Smooth muscle cell of the pulmonary artery (primary cell): ENCODE results near the gene GDF9. TPM values are rescaled to one million over a fixed set of nuclear protein-coding genes. Genes with fewer than 3 reads are reported as not detected.

ENCODE experiments used
- total RNA-seq: library from RNA; depleted of rRNA; stranded (reverse); fragments of >200 nt; gene quantifications from 2 replicates; pipeline ENCODE4 v1.2.3, GENCODE V29; 2014

Gene GDF9, protein sequence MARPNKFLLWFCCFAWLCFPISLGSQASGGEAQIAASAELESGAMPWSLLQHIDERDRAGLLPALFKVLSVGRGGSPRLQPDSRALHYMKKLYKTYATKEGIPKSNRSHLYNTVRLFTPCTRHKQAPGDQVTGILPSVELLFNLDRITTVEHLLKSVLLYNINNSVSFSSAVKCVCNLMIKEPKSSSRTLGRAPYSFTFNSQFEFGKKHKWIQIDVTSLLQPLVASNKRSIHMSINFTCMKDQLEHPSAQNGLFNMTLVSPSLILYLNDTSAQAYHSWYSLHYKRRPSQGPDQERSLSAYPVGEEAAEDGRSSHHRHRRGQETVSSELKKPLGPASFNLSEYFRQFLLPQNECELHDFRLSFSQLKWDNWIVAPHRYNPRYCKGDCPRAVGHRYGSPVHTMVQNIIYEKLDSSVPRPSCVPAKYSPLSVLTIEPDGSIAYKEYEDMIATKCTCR
- total RNA-seq = 0.26 TPM in 2 replicates

GRCh38 chr5:132866342-132867045 is at the start of gene GDF9, which contains the start of gene UQCRQ:
GDF9 (minus strand) TSS chr5:132866469; CDS start chr5:132864533, 1,936 bp downstream.
UQCRQ (plus strand) TSS chr5:132866642; CDS start chr5:132866882, 240 bp downstream.

GRCh38 chr5:132873119-132873929 is 7.1 kb upstream of the GDF9 start, which contains the start of gene LEAP2:
LEAP2 (plus strand) TSS chr5:132873668; CDS start chr5:132873695, 27 bp downstream.

GRCh38 chr5:132830436-132831094 is 35.7 kb downstream of the GDF9 start, which contains the start of gene SHROOM1:
SHROOM1 (minus strand) TSS chr5:132830647; CDS start chr5:132826140, 4,507 bp downstream.

DNA sequence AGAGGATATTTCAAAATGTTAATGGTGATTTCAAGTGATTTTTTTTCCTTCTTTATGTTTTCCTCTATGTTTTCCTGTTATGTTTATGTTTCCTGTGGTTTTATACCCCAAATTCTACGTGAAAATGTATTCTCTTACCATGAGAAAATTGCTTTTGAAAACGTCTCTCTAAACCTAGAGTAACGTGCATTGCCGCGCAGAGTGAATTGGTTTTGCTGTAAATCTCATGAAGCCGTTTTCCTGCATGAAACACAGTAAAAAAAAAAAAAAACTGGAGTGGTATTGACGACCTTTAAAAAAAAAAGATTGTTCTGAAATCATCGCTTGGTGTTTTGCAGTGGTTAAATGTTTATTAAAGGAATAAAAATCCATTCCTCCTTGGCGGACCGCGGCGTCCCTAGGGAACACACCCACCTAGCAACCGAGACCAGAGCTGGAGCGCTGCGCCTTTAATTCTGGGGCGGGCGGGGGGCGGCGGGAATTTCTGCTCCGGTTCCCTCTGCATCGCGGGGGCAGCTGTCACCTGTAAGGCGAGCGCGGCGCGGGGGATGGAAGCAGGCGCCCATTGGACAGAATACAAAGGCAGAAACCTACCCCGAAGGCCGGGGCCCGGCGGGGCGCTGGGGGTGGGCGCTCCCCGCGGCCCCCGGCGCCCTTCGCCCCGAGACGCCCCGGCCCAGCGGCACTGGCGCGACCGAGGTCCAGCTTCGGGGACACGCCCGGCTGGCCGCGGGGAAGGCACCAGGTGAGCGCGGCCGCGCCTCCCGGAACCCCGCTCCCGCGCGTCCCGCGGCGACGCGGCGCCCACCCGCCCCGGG is 53.3 kb downstream of the GDF9 start, which contains the start of gene SOWAHA:
Gene SOWAHA (plus strand): TSS at position 522 of the 818 bp plus-strand sequence. CDS start 320 bp downstream, outside the sequence.

Other genes starting within 250 kb of the GDF9 start
- gene IL13, start 208.3 kb downstream of the GDF9 start, total RNA-seq = not detected in 2 replicates
- gene IL4, start 192.5 kb downstream of the GDF9 start, total RNA-seq = not detected in 2 replicates
- gene KIF3A, start 128.9 kb downstream of the GDF9 start, total RNA-seq = 10.9 and 13.5 TPM in 2 replicates
- not detected in 2 replicates for gene CCNI2, start 119.0 kb downstream of the GDF9 start, total RNA-seq
- 61.4 and 81.7 TPM in 2 replicates for gene SEPTIN8, start 89.2 kb downstream of the GDF9 start, total RNA-seq
- under 0.01 TPM in 1 of 2 replicates, not detected in the other for gene SOWAHA, start 53.2 kb downstream of the GDF9 start, total RNA-seq
- 2.7 and 7.0 TPM in 2 replicates for gene SHROOM1, start 35.8 kb downstream of the GDF9 start, total RNA-seq
- gene UQCRQ, start 173 bp upstream of the GDF9 start, total RNA-seq = 42.1 and 57.2 TPM in 2 replicates
- gene LEAP2, start 7.2 kb upstream of the GDF9 start, total RNA-seq = 0.26 and 0.30 TPM in 2 replicates
- gene AFF4, start 97.2 kb upstream of the GDF9 start, total RNA-seq = 69.4 and 70.2 TPM in 2 replicates
- 7.6 and 9.3 TPM in 2 replicates for gene ZCCHC10, start 160.1 kb upstream of the GDF9 start, total RNA-seq
- gene HSPA4, start 185.5 kb upstream of the GDF9 start, total RNA-seq = 109 and 117 TPM in 2 replicates